HPDE6-E6E7 (cell line): ENCODE measurements around the gene SUSD5.

Experiments used
- DNase-seq: peaks from one replicate; pipeline ENCODE4 v3.0.0; 2011; ENCODE audit warnings: missing footprints; ENCODE audit errors: extremely low spot score

The SUSD5 gene

GRCh38 chr3:33218446-33219174, at the start of gene SUSD5:
Gene SUSD5, minus strand, starts transcription at chr3:33218810. Its CDS starts 13 bp downstream, at chr3:33218797.
- DNase-seq = no peak

DNA sequence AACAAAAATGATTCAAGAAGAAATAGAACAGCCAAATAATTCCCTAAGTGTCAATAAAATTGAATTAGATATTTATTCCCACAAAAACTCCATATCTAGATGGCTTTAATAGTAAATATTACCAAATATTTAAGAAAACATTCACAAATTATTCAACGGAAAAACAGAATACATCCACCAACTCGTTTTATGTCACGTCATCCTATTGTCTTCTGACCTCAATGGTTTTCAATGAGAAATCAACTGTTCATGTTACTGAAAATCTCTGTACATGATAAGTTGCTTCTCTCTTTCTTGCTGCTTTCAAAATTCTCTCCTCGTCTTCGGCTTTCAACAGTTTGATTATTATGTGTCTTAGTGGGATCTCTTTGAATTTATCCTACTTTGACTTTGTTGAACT, 41.5 kb upstream of the SUSD5 start:
- no peak for DNase-seq

DNA sequence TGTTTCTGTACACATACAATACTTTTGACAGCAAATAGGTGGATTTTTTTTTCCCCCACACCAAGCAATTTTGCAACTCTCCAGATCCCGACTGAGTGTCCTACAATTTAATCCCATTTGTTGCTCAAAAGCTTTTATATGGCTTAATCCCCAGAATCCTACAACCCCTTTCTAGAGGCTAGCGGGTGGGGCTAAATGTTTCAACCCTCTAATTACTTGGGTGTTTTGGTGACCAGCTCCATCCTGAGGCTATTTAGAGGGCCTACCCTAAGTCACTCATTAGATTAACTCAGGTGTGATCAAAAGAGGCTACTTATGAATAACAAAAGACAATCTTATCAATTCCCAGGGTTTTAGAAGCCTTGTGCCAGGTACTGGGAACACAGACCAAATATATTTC, 37.6 kb upstream of the SUSD5 start:
- DNase-seq = no peak

- no peak for DNase-seq
Measured at GRCh38 chr3:33250712-33251111, 32.1 kb upstream of the SUSD5 start.

DNA sequence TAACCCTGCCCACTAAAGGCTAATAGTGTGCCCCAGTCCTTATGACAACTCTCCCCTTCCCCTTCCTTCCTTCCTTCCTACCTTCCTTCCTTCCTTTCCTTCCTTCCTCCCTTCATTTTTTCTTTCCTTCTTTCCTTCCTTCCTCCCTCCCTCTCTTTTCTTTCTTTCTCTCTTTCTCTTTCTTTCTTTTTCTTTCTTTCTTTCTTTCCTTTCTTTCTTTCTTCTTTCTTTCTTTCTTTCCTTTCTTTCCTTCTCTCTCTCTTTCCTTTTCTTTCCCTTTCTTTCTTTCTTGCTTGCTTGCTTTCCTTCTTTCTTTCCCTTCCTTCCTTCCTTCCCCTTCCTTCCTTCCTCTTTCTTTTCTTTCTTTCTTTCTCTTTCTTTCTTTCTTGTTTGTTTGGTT, 28.2 kb upstream of the SUSD5 start:
- DNase-seq = no peak

DNA sequence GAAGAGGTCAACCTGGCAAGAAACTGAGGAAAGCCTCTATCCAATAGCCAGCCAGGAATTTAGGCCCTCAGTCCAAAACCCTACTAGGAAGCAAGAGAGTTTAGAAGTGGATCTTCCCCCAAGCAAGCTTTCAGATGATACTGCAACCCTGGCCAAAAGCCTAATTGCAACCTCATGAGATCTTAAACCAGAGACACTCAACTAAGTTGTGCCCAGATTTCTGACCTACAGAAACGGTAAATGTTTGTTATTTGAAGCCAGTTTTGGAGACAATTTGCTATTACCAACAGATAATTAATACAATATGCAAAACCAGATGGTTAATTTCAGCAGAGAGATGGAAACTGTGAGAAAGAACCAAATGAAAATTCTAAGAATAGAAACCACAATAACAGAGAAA, 21.7 kb upstream of the SUSD5 start:
- DNase-seq = no peak

DNA sequence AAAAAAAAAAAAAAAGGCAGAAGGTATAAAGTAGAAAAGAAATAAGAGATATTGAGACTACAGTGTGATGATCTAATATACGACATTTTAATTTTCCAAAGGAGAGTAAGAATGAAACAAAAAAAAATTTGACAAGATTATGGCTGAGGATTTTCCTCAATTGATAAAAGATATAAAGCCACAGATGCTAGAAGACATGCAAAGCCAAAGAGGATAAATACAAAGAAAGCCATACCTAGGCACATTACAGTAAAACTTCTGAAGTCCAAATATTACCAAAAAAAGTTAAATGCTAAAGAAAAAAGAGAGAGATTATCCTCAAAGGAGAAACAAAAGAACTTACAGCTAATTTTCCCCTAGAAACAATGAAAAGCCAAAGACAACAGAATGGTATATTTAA, 20.3 kb upstream of the SUSD5 start:
- DNase-seq = no peak

- no peak for DNase-seq
Measured at GRCh38 chr3:33237439-33237838, 18.8 kb upstream of the SUSD5 start.

GRCh38 chr3:33236005-33236404, 17.4 kb upstream of the SUSD5 start:
- no peak for DNase-seq

GRCh38 chr3:33233884-33234283, 15.3 kb upstream of the SUSD5 start:
- DNase-seq = no peak

- no peak for DNase-seq
Measured at GRCh38 chr3:33231756-33232465, 13.3 kb upstream of the SUSD5 start.

GRCh38 chr3:33229947-33230346, 11.3 kb upstream of the SUSD5 start:
- DNase-seq = no peak

DNA sequence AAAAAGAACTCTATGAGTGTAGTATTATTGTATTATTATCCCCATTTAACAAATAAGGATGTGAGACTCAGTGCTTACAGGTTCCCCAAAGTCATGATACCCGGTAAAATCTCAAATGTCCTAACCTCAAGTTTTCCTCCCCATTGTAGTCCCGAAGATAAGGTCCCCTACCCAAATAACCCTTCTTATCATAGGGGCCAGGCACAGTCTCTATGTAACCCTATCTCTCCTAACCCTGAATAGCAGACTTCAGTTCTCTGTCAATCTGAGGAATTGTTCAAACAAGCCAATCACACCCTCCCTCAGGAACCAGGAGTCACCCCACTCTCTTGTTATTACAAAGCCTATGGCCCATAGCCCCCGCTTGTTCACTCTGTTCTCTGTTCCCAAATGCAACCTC, 10.5 kb upstream of the SUSD5 start:
- DNase-seq = no peak

DNA sequence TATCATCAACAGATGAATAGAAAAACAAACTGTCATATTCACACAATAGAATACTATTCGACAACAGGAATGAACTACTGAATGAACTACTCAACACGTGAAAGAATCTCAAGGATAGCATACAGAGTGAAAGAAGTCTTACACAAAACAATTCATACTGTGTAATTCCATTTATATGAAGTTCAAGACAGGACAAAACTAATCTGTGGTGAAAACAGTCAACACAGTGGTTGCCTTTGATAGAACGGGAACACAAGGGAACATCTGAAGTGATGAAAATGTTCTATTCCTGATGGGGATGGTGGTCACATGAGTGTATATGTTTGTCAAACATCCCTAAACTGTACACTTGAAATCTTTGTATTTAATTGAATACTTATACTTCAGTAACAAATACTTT, 2.6 kb upstream of the SUSD5 start:
- DNase-seq = no peak

DNA sequence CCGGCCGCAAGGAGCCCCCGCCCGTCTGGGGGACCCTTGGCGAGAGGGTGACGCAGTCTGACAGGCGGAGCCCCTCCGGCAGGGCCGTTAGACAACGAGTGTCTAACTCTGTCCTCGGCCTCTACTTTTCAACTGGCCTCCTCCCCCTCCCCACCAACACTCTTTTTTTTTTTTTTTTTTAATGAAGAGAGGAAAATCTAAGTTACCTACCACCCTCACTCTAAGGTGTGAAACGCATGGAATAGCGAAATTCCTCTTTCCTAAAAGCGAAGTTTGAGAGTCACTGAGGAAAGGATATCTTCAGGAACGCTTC, 521 bp upstream of the SUSD5 start:
- DNase-seq = no peak

DNA sequence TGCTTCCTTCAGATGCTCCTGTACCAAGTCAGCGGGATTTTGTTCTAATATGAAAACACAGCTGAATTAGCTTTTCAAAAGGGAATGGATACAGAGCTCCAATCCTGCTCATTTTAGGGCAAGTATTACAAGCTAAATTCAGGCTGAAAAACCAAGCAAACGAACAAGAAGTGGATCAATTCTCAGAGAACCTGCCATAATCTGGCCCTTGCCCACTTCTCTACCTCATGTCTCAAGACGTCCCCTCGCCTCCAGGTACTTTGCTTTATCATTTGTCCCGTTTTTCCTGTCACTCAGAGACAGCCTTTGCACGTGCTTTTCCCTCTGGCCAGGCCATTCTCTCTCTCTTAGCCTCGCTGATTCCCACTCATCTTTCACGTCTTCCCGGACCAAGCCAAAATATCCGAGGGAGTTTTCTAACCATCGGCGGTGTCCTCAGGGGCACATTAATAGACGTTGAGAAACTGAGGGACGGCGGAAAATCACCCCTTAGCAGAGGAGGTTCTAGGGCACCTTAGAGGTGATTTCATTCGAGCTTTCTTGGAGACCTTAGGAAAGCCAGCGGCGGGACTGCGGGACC, 654 bp downstream of the SUSD5 start:
- no peak for DNase-seq

DNA sequence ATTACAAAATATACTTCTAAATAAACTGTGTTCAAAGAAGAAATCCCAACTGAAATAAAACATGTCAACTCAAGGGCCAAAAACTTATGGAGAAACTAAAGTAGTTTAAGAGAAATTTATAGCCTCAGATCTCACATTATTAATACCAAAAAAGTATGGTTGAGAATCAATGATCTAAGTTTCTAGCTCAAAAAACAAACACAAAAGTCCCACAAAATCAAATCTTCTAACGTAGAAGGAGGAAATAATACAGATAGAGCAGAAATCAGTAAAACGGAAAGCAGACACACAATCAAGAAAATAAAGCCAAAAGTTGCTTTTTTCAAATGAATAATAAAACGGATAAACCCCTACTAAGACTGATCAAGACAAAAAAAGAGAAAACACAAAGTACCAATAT, 2.9 kb downstream of the SUSD5 start:
- no peak for DNase-seq

GRCh38 chr3:33212406-33212805, 6.2 kb downstream of the SUSD5 start:
- DNase-seq = no peak

DNA sequence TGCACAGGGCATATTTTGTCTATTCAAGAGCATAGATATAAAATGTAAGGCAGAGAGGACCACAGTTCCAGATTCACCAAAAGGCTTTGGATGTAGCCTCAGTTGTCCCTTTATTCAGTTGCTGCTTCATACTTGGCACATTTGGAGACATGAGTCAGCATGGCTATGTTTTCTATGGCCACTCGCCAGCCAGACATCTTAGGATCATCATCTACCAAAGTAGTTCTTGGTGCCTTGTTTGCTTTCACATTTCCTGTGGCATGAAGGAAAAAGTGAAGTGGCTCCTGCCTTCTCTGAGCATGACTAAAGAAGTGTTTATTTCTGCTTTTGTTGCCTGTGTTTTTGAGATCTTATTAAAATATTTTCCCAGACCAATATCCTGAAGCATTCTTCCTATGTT, 7.2 kb downstream of the SUSD5 start:
- DNase-seq = no peak

- no peak for DNase-seq
Measured at GRCh38 chr3:33209357-33209756, 9.3 kb downstream of the SUSD5 start.

- no peak for DNase-seq
Measured at GRCh38 chr3:33202711-33203457, 15.7 kb downstream of the SUSD5 start.

- no peak for DNase-seq
Measured at GRCh38 chr3:33201195-33201594, 17.4 kb downstream of the SUSD5 start.

- DNase-seq = no peak
Measured at GRCh38 chr3:33196538-33196937, 22.1 kb downstream of the SUSD5 start.
